Femur (tissue), 1 donor: ENCODE data around the gene AMFR.
A peak's percentile ranks its signal among the peaks of the same experiment; 100 is the strongest.

Experiments used
- DNase-seq: peaks from one replicate; pipeline ENCODE4 v3.0.0-alpha.2; 2017

Gene AMFR

DNA sequence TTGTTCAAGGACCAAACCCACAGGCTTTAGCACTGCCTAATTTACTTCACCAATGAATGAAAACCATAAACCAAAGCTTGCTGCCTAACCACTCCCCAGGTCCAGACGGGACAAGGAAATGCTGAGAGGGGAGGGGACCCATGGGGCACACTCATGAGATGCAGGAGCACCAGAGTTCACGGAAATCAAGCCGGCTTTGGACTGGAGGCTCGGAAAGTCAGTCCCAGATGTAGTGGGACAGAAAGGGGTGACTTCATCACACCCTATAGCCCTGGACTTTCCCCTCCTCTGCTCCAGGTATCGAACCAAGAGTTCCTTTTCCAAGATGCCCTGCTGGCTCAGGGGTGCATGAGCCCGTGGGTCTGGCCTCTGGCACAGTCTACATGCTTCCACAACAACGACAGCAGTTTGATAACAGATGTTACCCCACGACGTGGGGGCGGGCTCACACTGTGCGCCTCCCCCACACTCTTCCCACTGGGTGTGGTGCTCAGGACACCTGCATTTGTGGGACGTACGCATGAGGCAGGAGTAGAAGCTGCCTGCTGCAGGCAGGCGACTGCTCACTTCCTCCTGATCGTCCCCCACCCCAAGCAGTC is 63.2 kb downstream of the AMFR start:
- no peak for DNase-seq

DNA sequence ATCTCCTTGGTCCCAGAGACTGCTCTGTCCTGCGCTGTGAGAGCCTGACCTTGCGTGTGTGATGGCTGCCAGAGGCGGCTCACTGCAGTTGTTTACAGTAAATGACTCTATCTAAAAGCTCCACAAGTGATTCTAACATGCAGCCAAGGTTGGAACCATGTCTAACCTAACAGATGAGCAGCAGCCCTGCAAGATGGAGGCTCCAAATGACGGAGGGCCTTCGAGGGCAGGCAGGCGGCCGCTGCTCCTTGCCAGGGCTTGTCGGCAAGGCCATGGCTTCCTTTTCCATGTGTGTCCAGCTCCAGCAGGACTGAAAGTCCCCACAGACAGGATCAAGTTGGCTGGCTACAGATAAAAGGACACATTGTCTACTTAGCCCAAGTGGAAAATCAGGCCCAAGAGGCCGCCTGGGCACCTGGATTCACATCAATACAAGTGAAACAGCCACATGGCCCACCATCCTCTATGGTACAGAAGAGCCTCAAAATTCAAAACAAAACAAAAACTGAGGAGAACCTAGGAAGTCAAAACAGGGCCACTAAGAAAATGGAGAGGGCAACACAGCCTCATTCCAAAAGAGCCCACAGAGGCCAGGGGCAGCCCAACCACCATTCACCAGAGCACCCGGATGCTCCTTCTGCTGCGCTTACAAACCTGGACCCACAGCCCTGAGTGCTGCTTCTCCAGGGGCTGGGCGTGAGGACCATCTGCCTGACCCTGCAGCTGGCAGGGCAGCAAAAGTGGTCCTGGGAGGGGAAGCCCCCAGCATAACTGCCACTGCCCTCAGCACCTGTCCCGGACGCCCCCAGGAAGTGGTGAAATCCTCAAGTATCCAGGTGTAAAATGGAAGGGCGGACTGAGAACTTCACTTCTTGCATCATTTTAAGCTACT is 65.0 kb downstream of the AMFR start:
- no peak for DNase-seq

DNA sequence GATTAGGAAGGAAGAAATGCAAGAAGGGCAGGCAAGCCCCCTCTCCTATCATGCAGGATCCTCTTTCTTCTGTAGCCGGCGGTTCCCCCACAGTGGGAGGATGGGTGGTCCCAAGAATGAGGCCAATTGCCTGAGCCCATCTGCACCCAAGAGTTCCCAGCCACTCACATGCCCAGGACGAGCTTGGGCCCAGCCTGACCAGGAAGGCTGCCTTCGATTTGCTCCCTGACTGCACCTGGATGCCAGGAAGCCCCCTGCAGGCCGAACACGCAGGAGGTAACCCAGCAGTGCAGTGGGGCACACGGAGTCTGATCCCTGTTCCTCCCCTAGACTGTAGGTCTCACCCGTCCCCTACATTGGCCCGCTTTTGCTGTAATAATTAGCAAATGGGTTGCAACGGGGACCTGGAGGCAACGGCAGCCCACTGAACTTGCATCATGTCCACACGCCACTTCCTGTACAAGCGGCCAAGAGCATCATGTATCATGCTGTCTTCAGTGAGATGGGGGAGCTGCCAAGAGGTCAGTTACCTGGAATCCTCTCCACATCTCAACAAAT is 67.5 kb downstream of the AMFR start:
- DNase-seq = no peak

DNA sequence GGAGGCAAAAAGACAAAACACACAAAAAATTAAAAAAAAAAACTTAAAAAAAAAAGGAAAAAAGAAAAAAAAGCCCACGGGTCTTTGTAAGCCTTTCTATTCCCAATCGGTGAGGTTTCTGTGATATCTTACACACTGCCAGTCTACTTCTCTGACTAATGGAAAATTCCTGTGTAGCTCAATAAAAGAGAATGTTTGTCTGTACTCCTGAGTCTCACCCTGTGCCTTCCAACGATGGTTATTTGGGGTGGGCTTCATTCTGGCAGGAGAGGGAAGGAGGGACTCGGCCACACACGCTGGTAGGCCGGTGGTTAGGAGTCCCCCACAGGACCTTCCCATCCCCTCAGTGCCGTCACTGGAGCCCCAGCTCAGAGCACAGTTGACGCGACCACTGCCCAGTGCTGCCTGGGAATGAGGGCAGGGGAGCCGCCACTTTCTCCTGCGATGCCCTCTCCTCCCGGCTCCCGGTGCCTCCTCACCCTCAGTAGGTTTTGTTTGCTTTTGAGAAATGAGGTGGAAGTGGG is 68.0 kb downstream of the AMFR start:
- peak; percentile 43 for DNase-seq

DNA sequence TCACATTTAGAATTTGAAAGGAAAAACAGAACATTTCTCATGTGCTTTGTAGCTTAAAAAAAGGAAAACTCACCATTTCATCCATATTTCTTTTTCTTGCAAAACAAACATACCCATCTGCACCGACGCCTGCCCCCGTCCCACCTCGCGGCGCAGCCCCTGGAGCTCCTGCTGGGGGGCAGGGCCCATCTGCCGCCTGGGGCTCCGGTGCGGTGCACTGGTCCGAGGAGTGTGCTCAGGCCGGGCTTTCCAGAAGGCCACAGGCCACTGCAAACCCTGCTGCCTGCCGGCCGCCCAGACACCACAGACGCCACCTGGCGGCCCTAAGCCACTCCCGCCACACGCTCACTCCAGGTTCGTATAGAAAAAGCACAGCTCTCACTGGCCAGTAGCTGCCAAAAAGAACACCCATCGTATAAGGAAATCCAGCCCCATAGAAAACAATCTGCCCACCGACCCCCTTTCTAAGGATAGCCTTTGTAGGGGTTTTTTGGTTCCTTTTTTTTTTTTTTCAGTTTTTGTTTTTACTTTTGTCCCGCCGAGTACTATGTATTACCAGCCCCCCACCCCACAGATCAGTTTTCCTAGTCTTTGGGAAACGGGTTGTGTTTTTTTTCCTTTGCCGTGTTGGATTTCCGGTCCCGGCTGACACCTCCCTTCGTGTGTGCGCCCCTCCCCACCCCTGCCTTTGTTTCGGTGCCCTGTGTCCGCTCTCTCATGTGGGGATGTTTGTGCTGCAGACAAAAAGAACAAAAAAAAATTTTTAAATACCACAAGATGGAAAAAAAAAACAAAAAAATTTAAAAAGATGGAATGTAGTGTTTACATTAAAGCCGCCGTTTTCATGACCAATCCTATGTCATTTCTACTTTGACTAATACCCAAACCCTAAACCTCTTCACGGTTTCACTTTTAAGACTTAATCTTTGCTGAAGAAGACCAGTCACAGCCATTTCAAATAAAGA is 68.8 kb downstream of the AMFR start:
- peak; percentile 88 for DNase-seq

DNA sequence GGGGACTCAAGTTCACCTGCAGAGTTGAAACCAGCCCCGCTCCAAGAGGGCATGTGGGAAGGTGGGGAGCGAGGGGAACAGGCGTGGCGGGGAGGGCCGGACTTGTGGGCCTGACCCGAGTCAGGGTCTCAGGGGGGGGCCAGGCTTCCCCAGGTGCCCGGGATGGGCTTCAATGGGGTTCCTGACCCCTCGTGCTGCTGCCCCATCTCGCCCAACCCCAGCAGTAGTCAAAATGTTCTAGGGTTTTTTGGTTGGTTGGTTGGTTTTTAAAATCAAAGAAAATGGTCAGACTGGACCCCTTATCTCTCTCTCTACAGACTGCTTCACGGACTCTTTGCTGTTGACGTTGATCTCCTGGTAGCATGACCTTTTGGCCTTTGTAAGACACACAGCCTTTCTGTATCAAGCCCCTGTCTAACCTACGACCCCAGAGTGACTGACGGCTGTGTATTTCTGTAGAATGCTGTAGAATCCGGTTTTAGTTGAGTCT is 69.5 kb downstream of the AMFR start:
- peak; percentile 16 for DNase-seq

DNA sequence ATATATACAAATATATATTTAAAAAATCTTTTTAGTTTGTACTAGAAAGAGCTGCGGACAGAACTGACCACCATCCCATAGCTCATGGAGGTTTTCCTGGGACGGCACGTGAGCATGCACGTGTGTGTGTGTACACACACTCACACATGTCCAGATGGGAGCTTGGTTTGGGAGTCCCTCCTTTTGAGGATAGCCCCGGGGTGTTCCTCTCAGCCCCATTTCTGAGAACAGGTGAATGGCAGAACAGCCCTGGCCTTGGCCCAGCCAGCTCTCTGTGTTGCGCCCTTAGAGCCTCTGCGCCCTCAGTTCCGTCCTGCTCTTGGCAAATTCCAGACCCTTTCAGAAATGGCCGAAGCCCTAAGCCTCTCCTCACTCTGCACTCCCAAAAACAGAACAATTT is 70.1 kb downstream of the AMFR start:
- peak; percentile 19 for DNase-seq

DNA sequence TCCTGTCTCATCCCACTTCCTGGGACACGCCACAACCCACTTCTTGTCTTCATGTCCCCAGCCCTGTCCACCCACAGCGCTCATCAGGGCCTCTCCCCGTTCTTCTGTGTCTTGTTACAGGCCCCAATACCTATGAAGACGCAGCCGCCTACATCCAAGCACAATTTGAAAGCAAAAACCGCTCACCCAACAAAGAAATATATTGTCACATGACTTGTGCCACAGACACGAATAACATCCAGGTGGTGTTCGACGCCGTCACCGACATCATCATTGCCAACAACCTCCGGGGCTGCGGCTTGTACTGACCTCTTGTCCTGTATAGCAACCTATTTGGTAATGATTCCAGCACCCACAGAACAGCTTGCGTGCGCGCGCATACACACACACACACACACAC is 70.6 kb downstream of the AMFR start:
- peak; percentile 9 for DNase-seq

DNA sequence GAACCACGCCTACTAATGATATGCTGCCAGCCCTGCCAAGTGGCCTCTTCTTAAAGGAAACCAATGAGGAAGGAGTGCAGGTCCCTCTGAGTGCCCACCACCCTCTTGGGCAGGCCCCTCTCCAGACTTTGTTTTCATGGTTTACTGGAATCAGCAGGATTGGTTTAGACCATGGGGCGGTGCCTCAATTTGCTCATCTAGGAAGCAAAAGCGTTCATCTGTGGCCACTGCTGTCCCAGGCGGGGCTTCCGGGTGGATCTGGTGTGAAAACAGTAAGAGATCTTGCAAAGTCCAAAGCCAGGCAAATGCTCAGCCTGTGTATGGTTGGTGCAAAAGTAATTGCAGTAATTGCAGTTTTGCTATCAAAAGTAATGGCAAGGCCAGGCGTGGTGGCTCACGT is 71.3 kb downstream of the AMFR start:
- peak; percentile 4 for DNase-seq

DNA sequence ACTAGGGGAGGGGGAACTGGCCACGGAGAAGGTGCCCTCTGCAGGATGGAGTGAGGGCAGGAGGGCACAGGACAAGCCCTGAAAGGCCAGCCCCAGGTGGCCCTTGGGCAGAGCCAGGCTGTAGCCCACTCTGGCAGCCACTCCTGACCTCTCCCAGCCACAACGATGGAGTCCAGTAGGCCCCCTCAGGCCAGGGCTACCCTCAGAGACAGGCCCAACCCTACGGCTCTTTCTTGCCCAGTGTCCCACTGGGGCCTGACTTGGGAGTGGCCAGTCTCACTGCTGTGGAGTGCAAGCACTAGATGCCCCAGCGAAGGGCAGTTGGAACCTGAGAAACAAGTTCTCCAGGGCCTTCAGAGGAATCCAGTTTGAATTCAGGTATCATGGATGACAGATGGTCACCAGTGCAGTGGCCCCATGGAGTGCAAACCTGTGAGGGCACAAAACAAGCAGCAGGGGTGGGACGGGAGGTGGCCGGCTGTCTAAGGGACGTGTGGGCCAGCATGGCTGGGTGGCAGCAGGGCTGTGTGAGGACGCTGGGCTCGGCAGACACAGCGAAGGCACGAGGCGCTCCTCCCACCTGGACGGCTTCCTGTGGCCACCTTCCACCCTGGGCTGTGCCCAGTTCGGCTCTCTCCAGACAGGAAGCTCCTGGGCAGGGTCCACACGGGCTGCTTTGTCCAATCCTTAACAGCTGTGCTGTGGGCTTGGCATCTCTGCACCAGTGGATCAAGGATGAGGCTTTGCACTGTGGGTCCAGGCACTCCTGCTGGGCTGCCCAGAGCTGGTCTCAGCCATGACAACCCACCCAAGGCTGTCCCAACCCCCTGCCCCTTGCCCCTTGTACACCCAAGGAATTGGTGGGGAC is 72.1 kb downstream of the AMFR start:
- peak; percentile 13 for DNase-seq

DNA sequence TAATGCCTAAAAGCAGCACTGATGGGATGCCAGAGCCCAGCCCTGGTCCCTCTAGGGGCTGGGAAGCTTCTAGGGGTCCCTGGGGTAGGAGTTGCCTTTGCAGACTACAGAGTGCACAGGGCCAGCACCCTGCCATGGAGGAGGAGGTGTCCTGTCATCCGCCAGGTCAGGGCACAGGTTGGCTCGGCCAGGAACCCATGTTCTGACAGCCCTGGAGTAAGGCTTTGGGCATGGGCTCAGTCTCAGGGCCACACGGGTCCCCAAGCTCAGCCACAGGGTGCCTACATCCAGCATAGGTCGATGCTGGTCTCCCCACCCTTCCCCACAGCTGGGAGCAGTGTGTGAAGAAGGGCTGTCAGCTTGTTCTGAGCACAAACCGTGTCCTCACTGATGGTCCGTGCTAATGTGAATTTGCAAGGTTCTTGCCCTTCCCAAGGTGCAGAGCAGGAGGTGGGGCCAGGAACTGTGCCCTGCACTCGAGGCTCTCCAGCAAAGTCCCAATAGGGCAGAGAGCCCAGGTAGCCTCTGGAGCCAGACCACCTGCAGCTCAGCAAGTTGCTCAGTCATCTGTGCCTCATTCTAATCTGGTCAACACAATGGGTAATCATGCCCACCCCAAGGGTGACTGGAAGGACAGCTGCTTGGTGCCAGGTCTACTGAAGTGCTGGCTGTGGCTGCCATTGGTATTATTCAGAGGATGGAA is 72.8 kb downstream of the AMFR start:
- peak; percentile 8 for DNase-seq

DNA sequence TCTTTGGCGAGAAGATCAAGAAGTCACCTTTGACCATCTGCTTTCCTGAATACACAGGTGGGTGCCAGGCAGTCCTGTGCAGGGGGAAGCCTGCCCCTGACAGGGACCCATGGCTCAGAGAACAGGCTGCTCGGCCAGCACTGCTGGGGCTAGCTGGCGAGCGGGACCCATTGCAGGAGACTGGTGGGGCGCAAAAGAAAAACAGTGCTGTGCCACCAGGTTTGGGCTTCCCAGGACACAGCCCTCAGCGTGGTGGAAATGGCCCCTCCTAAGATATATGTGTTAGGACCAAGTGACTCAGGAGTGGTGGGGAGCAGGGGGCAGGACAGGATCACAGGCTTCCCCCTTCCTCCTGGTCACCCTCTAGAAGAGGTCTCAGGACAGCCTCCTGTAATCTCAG is 73.9 kb downstream of the AMFR start:
- no peak for DNase-seq

DNA sequence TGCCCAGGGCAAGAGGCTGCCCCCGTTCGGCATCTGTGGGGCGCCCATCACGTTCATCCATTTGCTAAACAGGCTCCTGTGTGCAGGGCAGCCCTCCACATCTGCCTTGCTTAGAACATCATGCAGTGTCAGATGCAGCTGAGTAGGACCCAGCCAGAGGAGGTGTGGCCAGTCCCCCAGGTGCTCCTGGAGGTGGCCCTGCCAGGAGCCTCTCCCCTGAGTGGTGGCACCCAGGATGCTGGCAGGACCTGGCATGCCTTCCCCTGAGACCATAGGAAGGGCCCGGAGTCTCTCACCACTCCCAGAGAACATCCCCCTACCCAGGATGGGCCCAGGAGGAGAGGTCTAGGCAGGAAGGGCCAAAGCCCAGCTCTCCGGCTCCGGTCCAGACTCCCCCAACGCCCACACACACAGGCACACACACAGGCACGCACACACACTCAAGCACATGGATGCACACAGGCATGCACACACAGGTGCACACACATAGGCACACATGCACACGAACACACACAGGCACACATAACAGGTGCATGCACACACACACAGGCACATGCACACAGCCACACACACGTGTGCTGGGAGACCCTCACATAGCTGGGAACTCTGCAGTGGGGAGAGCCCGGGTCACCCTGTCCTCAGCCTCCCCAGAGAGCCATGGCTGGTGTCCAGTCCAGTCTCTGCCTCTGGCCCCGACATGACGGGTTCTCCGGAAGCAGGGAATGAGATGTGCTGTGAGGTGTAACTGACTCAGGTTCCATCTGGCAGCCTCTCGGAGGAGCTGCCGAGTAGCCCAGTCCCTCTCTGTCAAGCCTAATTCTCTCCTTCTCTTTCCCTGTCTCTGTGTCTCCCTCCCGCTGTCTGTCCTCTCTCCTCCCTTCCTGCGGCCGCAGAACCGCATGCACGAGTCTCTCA is 74.6 kb downstream of the AMFR start:
- DNase-seq = no peak

DNA sequence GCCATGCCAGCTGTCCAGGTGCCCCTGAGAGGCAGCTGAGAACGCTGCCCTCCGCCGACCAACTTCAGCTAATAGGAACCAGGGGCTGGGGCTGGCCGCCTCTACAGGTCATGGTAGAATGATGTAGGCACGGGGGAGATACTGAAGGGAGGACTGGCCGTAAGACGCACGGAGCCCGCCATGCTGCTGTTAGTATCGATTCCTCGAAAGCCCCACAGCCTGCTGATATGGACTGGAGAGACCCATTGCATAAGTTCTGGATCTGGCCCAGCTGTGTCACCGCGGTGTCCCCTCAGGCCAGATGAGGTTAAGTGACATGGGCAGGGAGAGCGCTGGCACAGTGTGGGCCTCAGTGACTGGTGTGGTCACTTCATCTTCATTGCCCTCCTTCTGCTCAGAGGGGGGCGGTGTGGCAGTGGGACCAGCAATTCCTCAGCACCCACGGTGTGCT is 75.6 kb downstream of the AMFR start:
- no peak for DNase-seq

DNA sequence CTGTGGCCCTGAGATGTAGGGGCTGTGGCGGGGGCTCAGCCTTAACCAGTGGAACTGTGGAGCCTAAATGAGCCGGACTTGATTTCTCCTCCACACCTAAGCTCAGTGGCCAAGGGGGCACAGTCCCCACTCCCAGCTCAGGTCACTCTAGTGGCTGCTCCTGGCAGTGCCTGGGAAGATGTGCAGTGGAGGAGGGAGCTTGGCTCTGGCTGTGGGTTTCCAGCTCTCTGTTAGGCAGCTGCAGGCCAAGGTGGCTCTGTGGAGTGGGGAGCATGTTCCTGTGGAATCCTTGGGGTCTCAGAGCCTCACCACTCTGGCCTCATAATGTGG is 76.3 kb downstream of the AMFR start:
- no peak for DNase-seq

DNA sequence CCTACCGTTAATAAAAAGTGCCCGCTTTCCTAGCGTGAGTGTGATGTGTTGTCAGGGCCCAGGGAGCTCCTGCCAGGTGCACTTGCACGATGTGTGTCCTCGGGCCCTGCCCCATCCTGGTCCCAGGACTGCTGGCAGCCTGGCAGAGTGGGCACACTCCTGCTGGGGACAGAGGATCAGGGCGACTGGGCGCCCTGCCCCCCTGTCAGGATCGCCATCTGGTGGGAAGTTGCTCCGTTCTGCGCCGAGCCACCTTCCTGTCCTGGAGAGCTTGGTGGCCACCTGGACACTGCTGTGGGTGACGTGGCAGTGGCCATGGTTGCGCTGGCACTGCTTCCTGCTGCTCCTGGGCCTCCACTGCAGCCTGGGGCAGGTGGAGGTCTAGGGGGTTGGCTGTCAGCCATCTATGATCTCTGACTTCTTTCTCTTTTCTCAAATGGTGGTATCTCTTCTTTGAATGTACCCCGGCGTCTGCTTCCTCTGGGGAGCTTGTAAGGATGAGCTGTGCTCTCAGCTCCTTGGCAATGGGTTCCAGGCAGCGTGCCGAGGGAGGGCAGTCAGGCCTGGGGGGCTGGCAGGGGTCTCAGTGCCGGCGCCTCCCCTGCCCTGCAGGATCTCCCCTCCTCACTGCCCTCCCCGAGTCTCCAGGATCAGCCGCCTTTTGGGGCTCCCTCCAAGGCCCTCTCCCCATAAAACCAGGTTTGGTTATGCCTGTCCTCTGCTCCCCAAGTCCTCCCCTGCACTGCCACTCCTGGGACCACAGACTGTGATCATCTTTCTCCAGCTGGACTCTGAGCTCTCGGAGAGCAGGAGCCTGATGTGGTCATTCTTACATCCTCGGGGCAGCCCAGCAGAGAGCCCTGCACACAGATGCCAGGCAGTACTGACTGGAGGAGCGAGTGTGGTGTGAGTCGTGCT is 76.9 kb downstream of the AMFR start:
- no peak for DNase-seq

DNA sequence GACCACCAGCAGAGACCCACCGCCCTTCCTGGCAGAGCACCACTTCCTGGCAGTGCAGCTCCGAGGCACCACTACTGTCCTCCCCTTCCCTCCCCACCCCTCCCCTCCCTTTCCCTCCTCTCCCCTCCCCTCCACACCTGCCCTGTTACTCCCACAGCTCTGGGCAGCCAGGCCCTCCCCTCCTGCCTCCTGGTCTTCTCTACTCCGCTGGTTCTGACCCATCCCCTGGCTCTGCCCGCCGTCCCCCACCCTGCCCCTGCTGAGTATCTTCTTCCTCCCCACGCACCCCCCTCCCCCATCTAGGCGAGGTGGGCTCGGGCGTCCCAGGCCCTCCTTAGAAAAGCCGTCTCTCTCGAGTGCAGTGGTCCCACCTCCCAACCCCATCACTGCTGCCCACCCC is 77.7 kb downstream of the AMFR start:
- DNase-seq = no peak

DNA sequence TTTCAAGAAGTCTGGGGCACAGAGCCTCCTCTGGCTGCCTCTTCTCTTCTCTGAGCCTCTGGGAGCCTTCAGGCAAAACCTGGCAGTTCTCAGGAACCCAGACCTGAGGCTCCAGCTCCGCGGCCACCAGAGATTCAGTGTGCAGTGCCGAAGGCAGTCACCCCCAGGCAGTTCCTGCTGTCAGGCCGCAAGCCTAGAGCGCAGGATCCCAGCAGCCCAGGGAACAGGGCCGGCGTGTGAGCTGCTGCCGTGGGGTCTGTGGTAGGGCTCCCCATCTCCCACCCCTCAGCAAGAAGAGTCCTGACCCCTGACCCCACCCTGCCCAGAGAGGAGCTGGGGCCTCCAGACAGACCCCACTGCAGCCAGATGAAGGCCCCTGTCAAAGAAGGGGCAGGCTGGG is 78.2 kb downstream of the AMFR start:
- DNase-seq = no peak
